Uterus (tissue), 4 donors: ENCODE measurements around the gene HAAO. TPM values are rescaled to one million over a fixed set of nuclear protein-coding genes. Genes with fewer than 3 reads are reported as not detected.

ENCODE experiments used
- DNase-seq, 2 donors: peaks; one replicate each; pipeline ENCODE4 v3.0.0-alpha.2; 2019 to 2020
- H3K27ac ChIP-seq, 2 donors: fragments of 200-600 bp; sonication (generic); 1 replicate in 1 of 2; 2 replicates in 1 of 2; pipeline ENCODE4 v1.5.1; 2016 to 2018
- H3K27me3 ChIP-seq, 2 donors: fragments of 200-600 bp; sonication (generic); one replicate each; pipeline ENCODE4 v1.5.1; 2018 to 2019; ENCODE audit warnings: control low read depth in 1 of 2
- H3K36me3 ChIP-seq, 2 donors: fragments of 200-600 bp; sonication (generic); one replicate each; pipeline ENCODE4 v1.5.1; 2019; ENCODE audit warnings: control low read depth in 1 of 2
- H3K4me1 ChIP-seq, 2 donors: fragments of 200-600 bp; sonication (generic); one replicate each; pipeline ENCODE4 v1.5.1; 2018 to 2019; ENCODE audit warnings: control low read depth in 1 of 2
- H3K4me3 ChIP-seq, 2 donors: fragments of 200-600 bp; sonication (generic); 1 replicate in 1 of 2; 2 replicates in 1 of 2; pipeline ENCODE4 v1.5.1; 2018 to 2019; ENCODE audit warnings: mild to moderate bottlenecking in 1 of 2
- H3K9me3 ChIP-seq, 2 donors: fragments of 200-600 bp; sonication (generic); one replicate each; pipeline ENCODE4 v1.5.1; 2019; ENCODE audit warnings: control low read depth in 1 of 2
- CTCF ChIP-seq, 4 experiments: fragments of 200-600 bp in 2 of 4; fragments of 450-650 bp in 2 of 4; sonication (generic) in 2 of 4; IDR thresholded peaks; one replicate each; pipeline ENCODE4 v1.5.1; 2016 to 2019; ENCODE audit warnings: antibody characterized with exemption in 4 of 4, mild to moderate bottlenecking in 2 of 4, moderate library complexity in 1 of 4
- POLR2A ChIP-seq, 2 donors: fragments of 450-650 bp; IDR thresholded peaks; one replicate each; pipeline ENCODE4 v1.6.1; 2016; ENCODE audit warnings: antibody characterized with exemption in 2 of 2, mild to moderate bottlenecking in 1 of 2, moderate library complexity in 1 of 2
- intact Hi-C: fragments of 100-400 bp; cut with DNase I; formaldehyde crosslinking; loops from one replicate; pipeline ENCODE4 v1.15.1; 2023; ENCODE audit warnings: low total_unique reads
- total RNA-seq, 4 donors: library from RNA; depleted of rRNA in 3 of 4; stranded (reverse); fragments of >200 nt in 3 of 4; gene quantifications; one replicate each; pipeline versions ENCODE4 v1.1.0 to v1.2.4, GENCODE V29; 2014 to 2023
- donor health status: DM: yes; HTN: yes; CAD: no.

HAAO gene
- total RNA-seq, 4 donors from 2014 or later, result 3.1 to 25.1 (median 20.8) TPM

- DNase-seq, result no peak
- intact Hi-C loops, result no loop called here
- no peak for TF ChIP-seq POLR2A (IDR thresholded peaks at IDR 0.05)
- no peak for TF ChIP-seq CTCF (IDR thresholded peaks at IDR 0.05)
- no peaks in the 10 kb centered on the region for H3K9me3 ChIP-seq
- H3K4me3 ChIP-seq, result no peak overlapping the region
- no peaks in the 10 kb centered on the region for H3K27me3 ChIP-seq
- H3K4me1 ChIP-seq, result no peaks in the 10 kb centered on the region
- H3K27ac ChIP-seq, result no peak overlapping the region
- no peaks in the 10 kb centered on the region for H3K36me3 ChIP-seq
These were observed 25.1 kb downstream of the HAAO start for GRCh38 chr2:42767080-42767898.

- no peak overlapping the region for H3K27ac ChIP-seq
- intact Hi-C loops, result no loop called here
These were observed 26.7 kb downstream of the HAAO start for GRCh38 chr2:42765686-42766085.

GRCh38 chr2:42764901-42765300 is 27.5 kb downstream of the HAAO start:
- Histone ChIP-seq H3K27ac (no peak overlapping the region), H3K27me3 (no peaks in the 10 kb centered on the region), H3K36me3 (no peaks in the 10 kb centered on the region), H3K4me3 (no peak overlapping the region), H3K9me3 (no peaks in the 10 kb centered on the region), H3K4me1 (no peaks in the 10 kb centered on the region)
- no peak for DNase-seq
- TF ChIP-seq CTCF (IDR thresholded peaks at IDR 0.05) (no peak), POLR2A (IDR thresholded peaks at IDR 0.05) (no peak)
- intact Hi-C loops, result no loop called here

More at GRCh38 chr2:42765686-42766085, 26.7 kb downstream of the HAAO start:
- DNase-seq, result no peak
- Histone ChIP-seq H3K9me3 (no peaks in the 10 kb centered on the region), H3K27me3 (no peaks in the 10 kb centered on the region), H3K4me3 (no peak overlapping the region), H3K4me1 (no peaks in the 10 kb centered on the region), H3K36me3 (no peaks in the 10 kb centered on the region)
- TF ChIP-seq POLR2A (IDR thresholded peaks at IDR 0.05), result no peak
- no peak for TF ChIP-seq CTCF (IDR thresholded peaks at IDR 0.05)

- no peak for DNase-seq
- Histone ChIP-seq H3K4me3 (no peak within 1 kb of the TSS), H3K27ac (no peak within 1 kb of the TSS), H3K27me3 (no peaks in the 10 kb centered on the region), H3K4me1 (no peaks in the 10 kb centered on the region), H3K9me3 (no peaks in the 10 kb centered on the region), H3K36me3 (no peaks in the 10 kb centered on the region)
- TF ChIP-seq CTCF (IDR thresholded peaks at IDR 0.05) (no peak), POLR2A (IDR thresholded peaks at IDR 0.05) (no peak)
- intact Hi-C loops, result no loop called here
These were observed 28.3 kb downstream of the HAAO start, which contains the start of gene OXER1 for GRCh38 chr2:42764096-42764495. Gene OXER1 (minus strand): TSS chr2:42764135. CDS start chr2:42764062, 73 bp downstream.
